Measurements from ENCODE around the gene SMYD3. TPM values are rescaled to one million over a fixed set of nuclear protein-coding genes. Genes with fewer than 3 reads are reported as not detected.

SMYD3 gene
- total and polyA plus RNA-seq, 10 of the 15 experiments (the other 5 are each of a cell fraction or from before 2014, with no cell fraction given), result 18.3 to 54.0 (median 24.8) TPM

DNA sequence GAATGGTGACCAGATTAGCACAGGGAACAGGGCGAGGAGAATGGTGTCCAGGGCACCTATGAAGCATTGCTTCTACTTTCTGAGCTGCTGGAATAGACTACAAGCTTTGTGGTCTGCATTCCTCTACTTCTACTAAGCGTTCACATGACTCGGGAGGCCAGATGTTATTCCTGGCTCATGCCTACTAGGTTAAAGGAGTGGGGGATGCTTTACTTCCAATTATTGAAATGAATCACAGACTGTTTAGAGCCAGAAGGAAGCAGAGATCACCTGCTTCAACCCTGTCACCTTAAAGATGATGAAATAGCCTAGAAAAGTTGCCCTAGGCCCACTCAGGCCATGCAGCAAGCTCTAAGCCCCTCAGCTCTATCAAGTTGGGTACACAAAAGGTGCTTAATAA lies 718.8 kb downstream of the SMYD3 start:
- no peaks in the 10 kb centered on the region for H3K79me2 ChIP-seq (ENCODE audit: control insufficient read depth, insufficient read depth, low read length)
- H3K27ac ChIP-seq (ENCODE audit: control insufficient read depth, insufficient read depth), result no peak overlapping the region
- H2AFZ ChIP-seq (ENCODE audit: control insufficient read depth, low read depth, low read length), result no peak overlapping the region
- in situ Hi-C loops (cut with MboI) (no loop called here), intact Hi-C loops (cut with micrococcal nuclease; ENCODE audit: unreplicated experiment) (no loop called here)
- CTCF ChIA-PET, result interaction anchor here (0.6 to 1.3 kb wide), 2 partner anchors 9 to 11 kb away, joined by 3 read pairs; no protein-coding TSS in a partner anchor
- H3K9me3 ChIP-seq (replicated peaks; ENCODE audit: control insufficient read depth, insufficient read depth, low read length), result no peaks in the 10 kb centered on the region
- TF ChIP-seq KDM1A (IDR thresholded peaks at IDR 0.05; ENCODE audit: borderline replicate concordance) (no peak), KLF5 (IDR thresholded peaks at IDR 0.05; ENCODE audit: partially characterized antibody) (no peak), TARDBP (IDR thresholded peaks at IDR 0.05; ENCODE audit: borderline replicate concordance) (no peak), IKZF1 (conservative IDR thresholded peaks at IDR 0.05) (no peak), NFXL1 (IDR thresholded peaks at IDR 0.05; ENCODE audit: borderline replicate concordance) (no peak), ZNF24 (IDR thresholded peaks at IDR 0.05) (no peak), YBX1 (IDR thresholded peaks at IDR 0.05) (no peak), PAX8 (IDR thresholded peaks at IDR 0.05) (no peak), ETV6 (conservative IDR thresholded peaks at IDR 0.05 in 1 of 2, IDR thresholded peaks at IDR 0.05 in 1 of 2; ENCODE audit: borderline replicate concordance in 1 of 2, low read depth in 1 of 2) (no peak), ASH2L (IDR thresholded peaks at IDR 0.05; ENCODE audit: borderline replicate concordance, low read depth) (no peak), CBX3 (IDR thresholded peaks at IDR 0.05; ENCODE audit: borderline replicate concordance, low read depth) (no peak), SP1 (IDR thresholded peaks at IDR 0.05; ENCODE audit: low read depth, low read length) (no peak), PML (IDR thresholded peaks at IDR 0.05; ENCODE audit: low read length) (no peak), BCLAF1 (IDR thresholded peaks at IDR 0.05) (no peak)
- TF ChIP-seq, protein P1, sequence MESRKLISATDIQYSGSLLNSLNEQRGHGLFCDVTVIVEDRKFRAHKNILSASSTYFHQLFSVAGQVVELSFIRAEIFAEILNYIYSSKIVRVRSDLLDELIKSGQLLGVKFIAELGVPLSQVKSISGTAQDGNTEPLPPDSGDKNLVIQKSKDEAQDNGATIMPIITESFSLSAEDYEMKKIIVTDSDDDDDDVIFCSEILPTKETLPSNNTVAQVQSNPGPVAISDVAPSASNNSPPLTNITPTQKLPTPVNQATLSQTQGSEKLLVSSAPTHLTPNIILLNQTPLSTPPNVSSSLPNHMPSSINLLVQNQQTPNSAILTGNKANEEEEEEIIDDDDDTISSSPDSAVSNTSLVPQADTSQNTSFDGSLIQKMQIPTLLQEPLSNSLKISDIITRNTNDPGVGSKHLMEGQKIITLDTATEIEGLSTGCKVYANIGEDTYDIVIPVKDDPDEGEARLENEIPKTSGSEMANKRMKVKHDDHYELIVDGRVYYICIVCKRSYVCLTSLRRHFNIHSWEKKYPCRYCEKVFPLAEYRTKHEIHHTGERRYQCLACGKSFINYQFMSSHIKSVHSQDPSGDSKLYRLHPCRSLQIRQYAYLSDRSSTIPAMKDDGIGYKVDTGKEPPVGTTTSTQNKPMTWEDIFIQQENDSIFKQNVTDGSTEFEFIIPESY (IDR thresholded peaks at IDR 0.05), result no peak
- no peak overlapping the region for H3K4me2 ChIP-seq (ENCODE audit: control insufficient read depth, insufficient read depth)
- no peaks in the 10 kb centered on the region for H3K4me1 ChIP-seq (ENCODE audit: control insufficient read depth, insufficient read depth, low read length)
- no peaks in the 10 kb centered on the region for H4K20me1 ChIP-seq (ENCODE audit: control insufficient read depth, insufficient read depth)
- H3K9ac ChIP-seq (ENCODE audit: control insufficient read depth, insufficient read depth, low read length), result no peak overlapping the region
- RAD21 ChIA-PET (ENCODE audit: unreplicated experiment), result no interaction called here
- POLR2A ChIA-PET, result no interaction called here
- FAIRE-seq (no peak), ATAC-seq (no peak), DNase-seq (ENCODE audit: low read depth, low spot score) (no peak)
- H3K27me3 ChIP-seq (replicated peaks in 1 of 2; ENCODE audit: control insufficient read depth in 2 of 2, insufficient read depth in 2 of 2, low read length in 1 of 2), result no peaks in the 10 kb centered on the region
- 76% methylated on average over 3 of the region's 3 CpGs for WGBS (ENCODE audit: insufficient coverage, insufficient replicate concordance, low lambda C conversion rate, missing lambda C conversion rate)
- SMC1A ChIA-PET (ENCODE audit: uncharacterized antibody, unreplicated experiment), result interaction anchor here (2.7 kb wide), 1 partner anchor 8 kb away, joined by 11 read pairs; no protein-coding TSS in a partner anchor
- H3K4me3 ChIP-seq, result no peak overlapping the region
- no TSS peak for BruUV-seq (replicated peaks)
- no peaks in the 10 kb centered on the region for H3K36me3 ChIP-seq (ENCODE audit: control insufficient read depth in 2 of 2, insufficient read depth in 2 of 2, low read length in 1 of 2)
